GM12878 (cell line): Measurements from ENCODE around the gene INPP5D. TPM values are rescaled to one million over a fixed set of nuclear protein-coding genes. Genes with fewer than 3 reads are reported as not detected.

Experiments
- ATAC-seq: fragments of 200-7000 bp; cut with Tn5 transposase; 3 replicates; pipeline ENCODE4 v1.9.1; 2020; ENCODE audit warnings: mild to moderate bottlenecking, moderate library complexity
- BruUV-seq: library from RNA; stranded (reverse); fragments of 400-500 nt; replicated peaks from 2 replicates; lab custom pipeline; 2021; lab: Mats Ljungman, UMichigan
- CTCF ChIA-PET: fragments of 300-600 bp; sonication (Branson Sonifier 250); formaldehyde crosslinking; extraction: SDS; loops from one replicate; lab custom pipeline; 2021; ENCODE audit warnings: inconsistent platforms; lab: Yijun Ruan, JAX
- POLR2A ChIA-PET: fragments of 350-600 bp; formaldehyde crosslinking; extraction: SDS; loops from one replicate; lab custom pipeline; 2021; ENCODE audit warnings: inconsistent platforms; lab: Charles Lee
- RAD21 ChIA-PET: fragments of 300-600 bp; sonication (Branson Sonifier 250); formaldehyde crosslinking; loops from one replicate; lab custom pipeline; 2023; ENCODE audit warnings: antibody characterized with exemption; ENCODE audit not compliant: unreplicated experiment; lab: Charles Lee
- SMC1A ChIA-PET: fragments of 300-600 bp; sonication (Branson Sonifier 250); formaldehyde crosslinking; loops from one replicate; lab custom pipeline; 2023; ENCODE audit not compliant: unreplicated experiment, uncharacterized antibody; lab: Charles Lee
- DNase-seq: peaks from one replicate; pipeline ENCODE4 v3.0.0-alpha.2; 2011; ENCODE audit warnings: low read depth, low spot score
- FAIRE-seq: peaks from 3 replicates; lab custom pipeline; 2011; peaks lifted over from hg19 to GRCh38; lab: Jason Lieb, UNC
- H2AFZ ChIP-seq: 2 replicates; pipeline ENCODE4 v1.6.0; 2011; ENCODE audit warnings: low read depth, low read length, control low read depth; ENCODE audit not compliant: control insufficient read depth
- H3K27ac ChIP-seq: 2 replicates; pipeline ENCODE4 v1.5.1; 2011; ENCODE audit warnings: control low read depth; ENCODE audit not compliant: control insufficient read depth, insufficient read depth
- H3K27me3 ChIP-seq, 2 experiments: replicated peaks in 1 of 2; 2 replicates each; pipeline versions ENCODE4 v1.6.0 to v1.6.1; 2011; ENCODE audit warnings: low read length in 1 of 2; ENCODE audit not compliant: control insufficient read depth in 2 of 2, insufficient read depth in 2 of 2
- H3K36me3 ChIP-seq, 2 experiments: 2 replicates each; pipeline ENCODE4 v1.5.1; 2011; ENCODE audit warnings: low read length in 1 of 2; ENCODE audit not compliant: control insufficient read depth in 2 of 2, insufficient read depth in 2 of 2
- H3K4me1 ChIP-seq: 2 replicates; pipeline ENCODE4 v1.6.1; 2011; ENCODE audit warnings: mild to moderate bottlenecking, low read length, moderate library complexity, mixed read lengths; ENCODE audit not compliant: control insufficient read depth, insufficient read depth
- H3K4me2 ChIP-seq: 2 replicates; pipeline ENCODE4 v1.6.0; 2011; ENCODE audit warnings: control low read depth; ENCODE audit not compliant: control insufficient read depth, insufficient read depth
- H3K4me3 ChIP-seq: fragments of 200-600 bp; sonication (generic); 2 replicates; pipeline ENCODE4 v1.5.1; 2016
- H3K79me2 ChIP-seq: 2 replicates; pipeline ENCODE4 v1.6.0; 2011; ENCODE audit warnings: low read length; ENCODE audit not compliant: control insufficient read depth, insufficient read depth
- H3K9ac ChIP-seq: 2 replicates; pipeline ENCODE4 v1.8.0; 2011; ENCODE audit warnings: low read length, control low read depth, mixed read lengths; ENCODE audit not compliant: control insufficient read depth, insufficient read depth
- H3K9me3 ChIP-seq: replicated peaks from 3 replicates; pipeline ENCODE4 v1.5.1; 2011; ENCODE audit warnings: mild to moderate bottlenecking, low read length; ENCODE audit not compliant: control insufficient read depth, insufficient read depth
- H4K20me1 ChIP-seq: 2 replicates; pipeline ENCODE4 v1.6.0; 2011; ENCODE audit not compliant: control insufficient read depth, insufficient read depth
- BACH1 ChIP-seq: fragments of 450-650 bp; IDR thresholded peaks from 2 replicates; pipeline ENCODE4 v1.6.1; 2017; ENCODE audit warnings: mild to moderate bottlenecking, borderline replicate concordance
- HDAC6 ChIP-seq: fragments of 200-600 bp; sonication (generic); IDR thresholded peaks from one replicate; pipeline ENCODE4 v1.8.0; 2017; ENCODE audit warnings: antibody characterized with exemption; ENCODE audit not compliant: unreplicated experiment
- PAX8 ChIP-seq: fragments of 450-650 bp; IDR thresholded peaks from 2 replicates; pipeline ENCODE4 v1.6.1; 2017; ENCODE audit warnings: mild to moderate bottlenecking, moderate library complexity
- RUNX3 ChIP-seq: IDR thresholded peaks from 2 replicates; pipeline ENCODE4 v1.6.1; 2012; ENCODE audit warnings: low read length, inconsistent platforms
- TCF12 ChIP-seq: IDR thresholded peaks from 2 replicates; pipeline ENCODE4 v1.6.1; 2011; ENCODE audit warnings: low read depth, mild to moderate bottlenecking, low read length
- WGBS: methylation state at CpG from one replicate; pipeline ENCODE4 v1.1.6; 2016; ENCODE audit warnings: low lambda C conversion rate; ENCODE audit not compliant: insufficient replicate concordance, insufficient coverage; ENCODE audit errors: missing lambda C conversion rate; 5-methylcytosine and 5-hydroxymethylcytosine counted together
- in situ Hi-C: fragments of 300-500 bp; cut with MboI; formaldehyde crosslinking; loops from 9 replicates; pipeline ENCODE4 v1.14.3; 2018; ENCODE audit warnings: mixed read lengths
- intact Hi-C: fragments of 100-400 bp; cut with micrococcal nuclease; formaldehyde crosslinking; loops from one replicate; pipeline ENCODE4 v1.14.2; 2022; ENCODE audit not compliant: unreplicated experiment
- polyA plus RNA-seq, 11 experiments: library from polyadenylated mRNA; depleted of rRNA in 4 of 11; unstranded in 6 of 11; stranded (reverse) in 5 of 11; fragments of >200 nt; fragmentation: Nextera tagmentation in 4 of 11; fragmentation: Illumina TruSeq in 1 of 11; extraction: Ambion mirVana in 4 of 11; extraction: Trizol in 1 of 11; gene quantifications; 1 replicate in 1 of 11; 2 replicates in 10 of 11; pipeline versions ENCODE4 v1.2.1 to v1.2.3, GENCODE V29; 2011 to 2016; ENCODE audit warnings: inconsistent platforms in 2 of 11, missing spikeins in 2 of 11, low read depth in 1 of 11
- total RNA-seq, 4 experiments: library from RNA; depleted of rRNA in 3 of 4; stranded (reverse); fragments of >200 nt in 3 of 4; fragmentation: Illumina TruSeq in 1 of 4; extraction: Trizol in 1 of 4; gene quantifications; 2 replicates each; pipeline versions ENCODE4 v1.2.1 to v1.2.3, GENCODE V29; 2013 to 2021
- TF ChIP-seq, protein P1 (sequence below): fragments of 450-650 bp; conservative IDR thresholded peaks from 2 replicates; pipeline ENCODE4 v1.6.1; 2017; ENCODE audit warnings: mild to moderate bottlenecking, moderate library complexity

The INPP5D gene
- total and polyA plus RNA-seq, 10 of the 15 experiments (the other 5 are each of a cell fraction or from before 2014, with no cell fraction given) = 11.8 to 139 (median 88.8) TPM

DNA sequence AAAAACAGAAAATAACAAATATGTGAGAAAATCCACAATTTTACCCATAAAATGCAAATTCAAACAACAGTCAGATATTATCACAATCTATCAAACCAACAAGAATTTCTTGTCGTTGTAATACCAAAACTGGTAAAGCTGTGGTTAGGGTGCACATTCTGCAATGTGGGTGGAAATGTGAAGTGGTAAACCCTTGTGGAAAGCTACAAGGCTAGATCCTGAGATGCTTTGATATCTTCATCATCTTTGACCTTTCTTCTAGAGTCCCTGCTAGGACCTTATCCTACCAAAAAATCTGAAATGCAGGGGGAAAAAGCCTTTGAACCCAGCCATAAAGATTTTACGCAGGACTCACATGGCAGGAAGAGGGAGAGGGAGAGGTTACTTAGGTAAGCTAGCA is 174.1 kb downstream of the INPP5D start:
- Histone ChIP-seq H3K9me3 (no peaks in the 10 kb centered on the region), H3K4me1 (peaks cover 7% of the 10 kb centered on the region), H3K27ac (no peak overlapping the region), H3K4me3 (no peak overlapping the region), H3K9ac (no peak overlapping the region), H2AFZ (no peak overlapping the region), H4K20me1 (no peaks in the 10 kb centered on the region), H3K36me3 (no peaks in the 10 kb centered on the region), H3K79me2 (no peaks in the 10 kb centered on the region), H3K27me3 (no peaks in the 10 kb centered on the region), H3K4me2 (no peak overlapping the region)
- ATAC-seq (peak; percentile 38; the same call in 1 of the 3 replicates), FAIRE-seq (peak; percentile 70), DNase-seq (no peak)
- ChIA-PET POLR2A (no interaction called here), RAD21 (interaction anchor here (1.4 kb wide), 1 partner anchor 10 kb away, joined by 11 read pairs; no protein-coding TSS in a partner anchor), SMC1A (interaction anchor here (0.8 to 5.9 kb wide), 2 partner anchors 10 to 16 kb away, joined by 4 to 34 read pairs; no protein-coding TSS in a partner anchor), CTCF (interaction anchor here (1.0 to 1.5 kb wide), 4 partner anchors 16 to 55 kb away, joined by 3 to 4 read pairs (median 4); no protein-coding TSS in a partner anchor)
- WGBS = 67% methylated on average over 2 of the region's 2 CpGs
- no TSS peak for BruUV-seq
- in situ Hi-C loops = no loop called here
- TF ChIP-seq, protein P1, sequence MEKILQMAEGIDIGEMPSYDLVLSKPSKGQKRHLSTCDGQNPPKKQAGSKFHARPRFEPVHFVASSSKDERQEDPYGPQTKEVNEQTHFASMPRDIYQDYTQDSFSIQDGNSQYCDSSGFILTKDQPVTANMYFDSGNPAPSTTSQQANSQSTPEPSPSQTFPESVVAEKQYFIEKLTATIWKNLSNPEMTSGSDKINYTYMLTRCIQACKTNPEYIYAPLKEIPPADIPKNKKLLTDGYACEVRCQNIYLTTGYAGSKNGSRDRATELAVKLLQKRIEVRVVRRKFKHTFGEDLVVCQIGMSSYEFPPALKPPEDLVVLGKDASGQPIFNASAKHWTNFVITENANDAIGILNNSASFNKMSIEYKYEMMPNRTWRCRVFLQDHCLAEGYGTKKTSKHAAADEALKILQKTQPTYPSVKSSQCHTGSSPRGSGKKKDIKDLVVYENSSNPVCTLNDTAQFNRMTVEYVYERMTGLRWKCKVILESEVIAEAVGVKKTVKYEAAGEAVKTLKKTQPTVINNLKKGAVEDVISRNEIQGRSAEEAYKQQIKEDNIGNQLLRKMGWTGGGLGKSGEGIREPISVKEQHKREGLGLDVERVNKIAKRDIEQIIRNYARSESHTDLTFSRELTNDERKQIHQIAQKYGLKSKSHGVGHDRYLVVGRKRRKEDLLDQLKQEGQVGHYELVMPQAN = no peak
- TF ChIP-seq BACH1 = no peak
- no peak for TF ChIP-seq HDAC6
- TF ChIP-seq RUNX3 = peak; percentile 41; the same call in 1 of the 2 replicates
- no peak for TF ChIP-seq TCF12
- TF ChIP-seq PAX8 = no peak
- intact Hi-C loops = no loop called here
